Kidney capillary endothelial cell (primary cell): Measurements from ENCODE around the gene TXNIP.
"Not testable (repeated sequence)": the region's sequence is repeated elsewhere in the genome, so short reads cannot be mapped to it uniquely, and the experiment has no call there.

Experiments
- DNase-seq: peaks from one replicate; pipeline ENCODE4 v3.0.0-alpha.2; 2018; ENCODE audit warnings: low spot score

The TXNIP gene

GRCh38 chr1:145996433-145997015 lies at the start of gene TXNIP:
TXNIP (minus strand) TSS chr1:145996579; CDS start chr1:145996266, 313 bp downstream.
- DNase-seq, result peak; percentile 94

- DNase-seq, result no peak
These were observed 43.4 kb upstream of the TXNIP start for GRCh38 chr1:146039844-146040194.

GRCh38 chr1:146036965-146037646 lies 40.7 kb upstream of the TXNIP start:
- peak; percentile 83 for DNase-seq

- DNase-seq, result peak; percentile 60
These were observed 40.0 kb upstream of the TXNIP start for GRCh38 chr1:146036241-146036964.

GRCh38 chr1:146035048-146035423 lies 38.7 kb upstream of the TXNIP start:
- no peak for DNase-seq

GRCh38 chr1:146032631-146033219 lies 36.3 kb upstream of the TXNIP start:
- peak; percentile 59 for DNase-seq

- no peak for DNase-seq
These were observed 35.1 kb upstream of the TXNIP start for GRCh38 chr1:146031476-146031875.

- no peak for DNase-seq
These were observed 32.7 kb upstream of the TXNIP start for GRCh38 chr1:146029117-146029516.

GRCh38 chr1:146026650-146027049 lies 30.3 kb upstream of the TXNIP start:
- DNase-seq, result not testable (repeated sequence)

- DNase-seq, result not testable (repeated sequence)
These were observed 29.6 kb upstream of the TXNIP start for GRCh38 chr1:146025787-146026495.

- no peak for DNase-seq
These were observed 26.2 kb upstream of the TXNIP start for GRCh38 chr1:146022403-146023127.

- no peak for DNase-seq
These were observed 25.4 kb upstream of the TXNIP start, which contains the start of gene HJV for GRCh38 chr1:146021622-146022402. HJV (minus strand) TSS chr1:146021735; CDS start chr1:146020231, 1,504 bp downstream.

- no peak for DNase-seq
These were observed 24.7 kb upstream of the TXNIP start for GRCh38 chr1:146021050-146021445.

GRCh38 chr1:146020058-146021049 lies 24.0 kb upstream of the TXNIP start:
- DNase-seq, result no peak

- DNase-seq, result no peak
These were observed 23.1 kb upstream of the TXNIP start for GRCh38 chr1:146019231-146020057.

GRCh38 chr1:146016891-146017290 lies 20.5 kb upstream of the TXNIP start:
- no peak for DNase-seq

GRCh38 chr1:146013559-146013922 lies 17.2 kb upstream of the TXNIP start:
- no peak for DNase-seq

GRCh38 chr1:146012703-146013558 lies 16.6 kb upstream of the TXNIP start:
- peak; percentile 76 for DNase-seq
